CD4-positive, alpha-beta memory T cell (primary cell): Measurements from ENCODE around the gene MYL6. TPM values are rescaled to one million over a fixed set of nuclear protein-coding genes. Genes with fewer than 3 reads are reported as not detected.

Source experiments
- CTCF ChIA-PET: fragments of 350-600 bp; sonication (Branson Sonifier 250); formaldehyde crosslinking; loops from one replicate; lab custom pipeline; 2021; ENCODE audit warnings: inconsistent platforms; ENCODE audit not compliant: partially characterized antibody; lab: Charles Lee
- POLR2A ChIA-PET: fragments of 350-600 bp; sonication (Branson Sonifier 250); formaldehyde crosslinking; loops from one replicate; lab custom pipeline; 2021; ENCODE audit not compliant: partially characterized antibody; lab: Charles Lee
- DNase-seq, 5 donors: peaks; one replicate each; pipeline versions ENCODE4 v3.0.0 to v3.0.0-alpha.2; 2020 to 2022; ENCODE audit warnings: mixed read lengths in 1 of 5
- H3K27ac ChIP-seq: one replicate; pipeline ENCODE4 v1.7.0; 2013; ENCODE audit warnings: low read depth, low read length
- H3K27me3 ChIP-seq: 2 replicates; pipeline ENCODE4 v1.7.0; 2013; ENCODE audit warnings: mild to moderate bottlenecking, low read length, moderate library complexity; ENCODE audit not compliant: insufficient read depth
- H3K36me3 ChIP-seq: 2 replicates; pipeline ENCODE4 v1.7.0; 2013; ENCODE audit warnings: mild to moderate bottlenecking, low read length, moderate library complexity; ENCODE audit not compliant: insufficient read depth
- H3K4me1 ChIP-seq: 2 replicates; pipeline ENCODE4 v1.7.0; 2013; ENCODE audit warnings: mild to moderate bottlenecking, low read length, moderate library complexity; ENCODE audit not compliant: insufficient read depth
- H3K4me3 ChIP-seq, 2 donors: one replicate each; pipeline ENCODE4 v1.7.0; 2013; ENCODE audit warnings: low read length in 2 of 2, mild to moderate bottlenecking in 1 of 2
- H3K9me3 ChIP-seq, 2 donors: one replicate each; pipeline ENCODE4 v1.7.0; 2013; ENCODE audit warnings: low read length in 2 of 2, control low read depth in 1 of 2; ENCODE audit not compliant: control insufficient read depth in 1 of 2
- H3K27ac Mint-ChIP-seq, 7 donors: one replicate each; pipeline ENCODE4 v1.8.0; 2020 to 2021; ENCODE audit warnings: mixed read lengths in 7 of 7, mild to moderate bottlenecking in 6 of 7, inconsistent platforms in 3 of 7, moderate library complexity in 3 of 7
- H3K27me3 Mint-ChIP-seq, 2 donors: one replicate each; pipeline ENCODE4 v1.8.0; 2020 to 2021; ENCODE audit warnings: mixed read lengths in 2 of 2
- H3K36me3 Mint-ChIP-seq, 2 donors: one replicate each; pipeline ENCODE4 v1.8.0; 2020 to 2021; ENCODE audit warnings: mixed read lengths in 2 of 2, inconsistent platforms in 1 of 2, mild to moderate bottlenecking in 1 of 2
- H3K4me1 Mint-ChIP-seq, 4 donors: one replicate each; pipeline ENCODE4 v1.8.0; 2020 to 2021; ENCODE audit warnings: mixed read lengths in 4 of 4, mild to moderate bottlenecking in 1 of 4
- H3K4me3 Mint-ChIP-seq, 8 donors: one replicate each; pipeline ENCODE4 v1.8.0; 2020 to 2021; ENCODE audit warnings: mixed read lengths in 8 of 8, mild to moderate bottlenecking in 7 of 8, moderate library complexity in 6 of 8, inconsistent platforms in 3 of 8
- H3K9me3 Mint-ChIP-seq, 8 donors: one replicate each; pipeline ENCODE4 v1.8.0; 2020 to 2021; ENCODE audit warnings: mixed read lengths in 8 of 8, mild to moderate bottlenecking in 5 of 8, inconsistent platforms in 3 of 8, moderate library complexity in 1 of 8
- intact Hi-C: fragments of 100-400 bp; cut with micrococcal nuclease; formaldehyde crosslinking; loops from one replicate; pipeline ENCODE4 v1.15.1; 2023
- polyA plus RNA-seq, 2 donors: library from polyadenylated mRNA; unstranded; fragments of 300-500 nt; fragmentation: Illumina TruSeq; gene quantifications; one replicate each; pipeline ENCODE4 v1.2.3, GENCODE V29; 2021
- total RNA-seq, 2 experiments: library from RNA; stranded (reverse); gene quantifications; one replicate each; pipeline ENCODE4 v1.2.3, GENCODE V29; 2021

Gene MYL6
- total and polyA plus RNA-seq, 4 experiments from 2014 or later = 567 to 3,317 (median 1,365) TPM

- Mint-ChIP-seq H3K36me3 (peaks cover 44 to 79% of the 10 kb centered on the region in 2 donors), H3K4me1 (peaks cover 22 to 56% (median 33%) of the 10 kb centered on the region in 4 donors), H3K9me3 (no peaks in the 10 kb centered on the region), H3K27ac (peak overlapping the region in 5 of 7 donors; percentile 27 to 96 (median 71)), H3K27me3 (no peaks in the 10 kb centered on the region), H3K4me3 (peak overlapping the region in 1 of 8 donors; percentile 30)
- H3K4me1 ChIP-seq = peaks cover 30% of the 10 kb centered on the region
- intact Hi-C loops = no loop called here
- no peak overlapping the region for H3K4me3 ChIP-seq
- no peak for DNase-seq
- H3K9me3 ChIP-seq = no peaks in the 10 kb centered on the region
- CTCF ChIA-PET = interaction anchor here (0.7 to 3.2 kb wide), 13 partner anchors 11 to 126 kb away, joined by 3 to 12 read pairs (median 5); partner anchors contain the start of genes ESYT1 and ZC3H10
- peak overlapping the region; percentile 11 for H3K27ac ChIP-seq
- H3K36me3 ChIP-seq = peaks cover 56% of the 10 kb centered on the region
- POLR2A ChIA-PET = interaction anchor here (1.0 to 10.8 kb wide), 12 partner anchors 9 to 305 kb away, joined by 3 to 236 read pairs (median 6); partner anchors contain the start of genes ESYT1, PA2G4, RPL41 and SMARCC2
- H3K27me3 ChIP-seq = no peaks in the 10 kb centered on the region
Measured at GRCh38 chr12:56162468-56163290, 4.5 kb downstream of the MYL6 start.

GRCh38 chr12:56163533-56164344 lies 5.6 kb downstream of the MYL6 start:
- intact Hi-C loops = no loop called here
- POLR2A ChIA-PET = interaction anchor here (1.0 to 10.8 kb wide), 14 partner anchors 8 to 304 kb away, joined by 3 to 236 read pairs (median 8); partner anchors contain the start of genes ESYT1, PA2G4, RPL41 and SMARCC2
- H3K4me1 ChIP-seq = peaks cover 30% of the 10 kb centered on the region
- CTCF ChIA-PET = interaction anchor here (1.0 to 2.3 kb wide), 6 partner anchors 19 to 46 kb away, joined by 3 to 8 read pairs (median 5); partner anchors contain the start of gene ZC3H10
- Mint-ChIP-seq H3K27me3 (no peaks in the 10 kb centered on the region), H3K4me3 (peak overlapping the region in 2 of 8 donors; percentile 15 to 36), H3K4me1 (peaks cover 22 to 46% (median 31%) of the 10 kb centered on the region in 4 donors), H3K36me3 (peaks cover 48 to 78% of the 10 kb centered on the region in 2 donors), H3K27ac (peak overlapping the region; percentile 9 to 96 (median 53)), H3K9me3 (no peaks in the 10 kb centered on the region)
- H3K27ac ChIP-seq = no peak overlapping the region
- H3K27me3 ChIP-seq = no peaks in the 10 kb centered on the region
- no peak for DNase-seq
- H3K36me3 ChIP-seq = peaks cover 65% of the 10 kb centered on the region
- no peaks in the 10 kb centered on the region for H3K9me3 ChIP-seq
- no peak overlapping the region for H3K4me3 ChIP-seq

- peaks cover 17 to 40% (median 26%) of the 10 kb centered on the region in 4 donors for H3K4me1 Mint-ChIP-seq
- H3K36me3 Mint-ChIP-seq = peaks cover 48 to 75% of the 10 kb centered on the region in 2 donors
- Histone ChIP-seq H3K27ac (no peak overlapping the region), H3K9me3 (no peaks in the 10 kb centered on the region), H3K27me3 (no peaks in the 10 kb centered on the region), H3K4me1 (peaks cover 26% of the 10 kb centered on the region), H3K36me3 (peaks cover 71% of the 10 kb centered on the region), H3K4me3 (no peak overlapping the region)
- intact Hi-C loops = no loop called here
- H3K4me3 Mint-ChIP-seq = peak overlapping the region in 1 of 8 donors; percentile 36
- H3K27ac Mint-ChIP-seq = peak overlapping the region in 3 of 7 donors; percentile 35 to 96 (median 42)
- DNase-seq = no peak
- no peaks in the 10 kb centered on the region for H3K27me3 Mint-ChIP-seq
- no peaks in the 10 kb centered on the region for H3K9me3 Mint-ChIP-seq
- ChIA-PET CTCF (interaction anchor here (2.3 kb wide), 1 partner anchor 24 kb away, joined by 8 read pairs; no protein-coding TSS in a partner anchor), POLR2A (interaction anchor here (1.0 to 4.1 kb wide), 6 partner anchors 12 to 300 kb away, joined by 4 to 20 read pairs (median 8); partner anchors contain the start of genes ESYT1 and PA2G4)
Measured at GRCh38 chr12:56164345-56164729, 6.2 kb downstream of the MYL6 start.

DNA sequence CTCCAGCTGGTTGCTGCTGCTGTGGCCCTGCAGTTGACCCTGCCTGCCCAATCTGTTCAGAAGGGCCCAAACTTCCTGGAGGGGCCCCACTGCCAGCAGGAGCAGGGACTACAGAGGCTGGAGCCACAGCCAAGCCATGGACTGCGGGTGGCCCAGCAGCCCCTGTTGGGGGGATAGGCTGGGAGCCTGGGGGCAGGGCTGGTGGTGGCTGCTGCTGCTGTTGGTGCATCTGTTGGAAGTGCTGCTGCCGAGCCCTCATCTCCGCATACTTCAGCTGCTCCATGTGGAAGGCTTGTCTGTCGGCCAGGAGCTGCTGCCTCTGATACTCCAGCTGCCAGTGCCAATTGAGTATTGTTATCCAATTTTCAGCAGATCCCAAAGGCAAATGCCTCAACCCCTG lies 7.2 kb downstream of the MYL6 start:
- no peak for DNase-seq
- Mint-ChIP-seq H3K4me1 (peaks cover 9 to 30% (median 16%) of the 10 kb centered on the region in 4 donors), H3K9me3 (no peaks in the 10 kb centered on the region), H3K27me3 (no peaks in the 10 kb centered on the region), H3K4me3 (no peak overlapping the region), H3K27ac (peak overlapping the region in 6 of 7 donors; percentile 6 to 86 (median 64)), H3K36me3 (peaks cover 49 to 75% of the 10 kb centered on the region in 2 donors)
- H3K9me3 ChIP-seq = no peaks in the 10 kb centered on the region
- intact Hi-C loops = no loop called here
- no peaks in the 10 kb centered on the region for H3K27me3 ChIP-seq
- H3K36me3 ChIP-seq = peaks cover 73% of the 10 kb centered on the region
- H3K27ac ChIP-seq = no peak overlapping the region
- no peak overlapping the region for H3K4me3 ChIP-seq
- H3K4me1 ChIP-seq = peaks cover 16% of the 10 kb centered on the region
- CTCF ChIA-PET = interaction anchor here (0.9 to 2.3 kb wide), 5 partner anchors 23 to 299 kb away, joined by 3 to 8 read pairs (median 6); partner anchors contain the start of genes RNF41 and ZC3H10
- POLR2A ChIA-PET = interaction anchor here (0.9 to 2.7 kb wide), 9 partner anchors 23 to 299 kb away, joined by 3 to 16 read pairs (median 4); partner anchors contain the start of genes ESYT1, RNF41 and ZC3H10

- H3K27me3 ChIP-seq = no peaks in the 10 kb centered on the region
- ChIA-PET CTCF (no interaction called here), POLR2A (interaction anchor here (0.6 to 1.4 kb wide), 5 partner anchors 10 to 20 kb away, joined by 3 to 5 read pairs (median 3); partner anchors contain the start of genes MYL6B and SMARCC2)
- H3K9me3 ChIP-seq = no peaks in the 10 kb centered on the region
- Mint-ChIP-seq H3K4me3 (no peak overlapping the region), H3K27me3 (no peaks in the 10 kb centered on the region), H3K4me1 (peaks cover 0 to 5% (median 3%) of the 10 kb centered on the region in 4 donors), H3K27ac (peak overlapping the region in 6 of 7 donors; percentile 32 to 88 (median 72)), H3K36me3 (peaks cover 44 to 78% of the 10 kb centered on the region in 2 donors), H3K9me3 (no peaks in the 10 kb centered on the region)
- no peak overlapping the region for H3K27ac ChIP-seq
- H3K36me3 ChIP-seq = peaks cover 74% of the 10 kb centered on the region
- intact Hi-C loops = no loop called here
- H3K4me1 ChIP-seq = no peaks in the 10 kb centered on the region
- no peak overlapping the region for H3K4me3 ChIP-seq
- no peak for DNase-seq
Measured at GRCh38 chr12:56169229-56169759, 11.1 kb downstream of the MYL6 start.

DNA sequence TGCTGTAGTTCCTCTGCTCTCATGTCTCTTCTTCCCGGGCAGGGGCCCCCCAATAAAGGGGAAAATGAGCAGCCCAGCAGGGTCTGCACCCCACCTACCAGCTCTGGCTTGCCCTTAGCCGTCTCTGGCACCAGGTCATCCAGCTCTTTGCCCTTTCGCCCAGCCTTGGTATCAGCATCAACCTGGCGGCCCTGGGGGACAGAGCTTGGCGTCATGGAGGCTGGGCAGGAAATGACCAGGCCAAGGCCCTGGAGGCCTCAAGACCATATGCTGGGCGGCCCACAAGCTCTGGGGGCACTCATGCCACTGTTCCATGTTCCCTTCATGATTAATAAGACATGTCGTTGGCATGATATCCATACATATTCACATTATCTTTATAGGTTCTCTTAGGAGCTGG lies 14.7 kb downstream of the MYL6 start:
- H3K9me3 Mint-ChIP-seq = no peaks in the 10 kb centered on the region
- H3K27ac ChIP-seq = no peak overlapping the region
- H3K36me3 ChIP-seq = peaks cover 74% of the 10 kb centered on the region
- H3K36me3 Mint-ChIP-seq = peaks cover 43 to 80% of the 10 kb centered on the region in 2 donors
- no peak overlapping the region for H3K4me3 Mint-ChIP-seq
- intact Hi-C loops = no loop called here
- H3K4me3 ChIP-seq = no peak overlapping the region
- DNase-seq = no peak
- H3K4me1 Mint-ChIP-seq = peaks cover 0 to 3% (median 0%) of the 10 kb centered on the region in 4 donors
- POLR2A ChIA-PET = interaction anchor here (0.7 to 1.5 kb wide), 4 partner anchors 10 to 21 kb away, joined by 3 to 7 read pairs (median 4); partner anchors contain the start of genes MYL6, MYL6B and SMARCC2
- peak overlapping the region in 1 of 7 donors; percentile 59 for H3K27ac Mint-ChIP-seq
- H3K27me3 Mint-ChIP-seq = no peaks in the 10 kb centered on the region
- no peaks in the 10 kb centered on the region for H3K9me3 ChIP-seq
- H3K27me3 ChIP-seq = no peaks in the 10 kb centered on the region
- no peaks in the 10 kb centered on the region for H3K4me1 ChIP-seq
- CTCF ChIA-PET = interaction anchor here (0.9 to 1.2 kb wide), 3 partner anchors 11 to 17 kb away, joined by 3 read pairs; no protein-coding TSS in a partner anchor
